Urothelium cell line (cell line): ENCODE results near the gene PTPN13.
"Not testable (repeated sequence)": the region's sequence is repeated elsewhere in the genome, so short reads cannot be mapped to it uniquely, and the experiment has no call there.

Experiments used
- DNase-seq: peaks from one replicate; pipeline ENCODE4 v3.0.0; 2011; ENCODE audit warnings: low spot score, mixed read lengths
- FAIRE-seq: peaks from 2 replicates; lab custom pipeline; 2011; peaks lifted over from hg19 to GRCh38; lab: Jason Lieb, UNC

PTPN13 gene

GRCh38 chr4:86631166-86631565, 37.1 kb downstream of the PTPN13 start:
- DNase-seq, result no peak

GRCh38 chr4:86633854-86634253, 39.7 kb downstream of the PTPN13 start:
- FAIRE-seq (no peak), DNase-seq (no peak)

More at GRCh38 chr4:86631166-86631565, 37.1 kb downstream of the PTPN13 start:
- FAIRE-seq, result no peak

GRCh38 chr4:86640469-86640868, 46.4 kb downstream of the PTPN13 start:
- FAIRE-seq, result no peak
- no peak for DNase-seq

- no peak for FAIRE-seq
- no peak for DNase-seq
Observed at GRCh38 chr4:86641516-86642090, 47.5 kb downstream of the PTPN13 start.

GRCh38 chr4:86644892-86645291, 50.8 kb downstream of the PTPN13 start:
- no peak for DNase-seq
- no peak for FAIRE-seq

GRCh38 chr4:86652332-86652932, 58.3 kb downstream of the PTPN13 start:
- no peak for FAIRE-seq
- no peak for DNase-seq

GRCh38 chr4:86653237-86653865, 59.2 kb downstream of the PTPN13 start:
- DNase-seq (peak; percentile 6), FAIRE-seq (no peak)

GRCh38 chr4:86656781-86657180, 62.7 kb downstream of the PTPN13 start:
- not testable (repeated sequence) for DNase-seq, FAIRE-seq

- DNase-seq, result no peak
- no peak for FAIRE-seq
Observed at GRCh38 chr4:86657382-86657781, 63.3 kb downstream of the PTPN13 start.

GRCh38 chr4:86657910-86658309, 63.8 kb downstream of the PTPN13 start:
- FAIRE-seq (no peak), DNase-seq (no peak)

- no peak for FAIRE-seq
Observed at GRCh38 chr4:86660401-86660800, 66.3 kb downstream of the PTPN13 start.

GRCh38 chr4:86661006-86661405, 66.9 kb downstream of the PTPN13 start:
- DNase-seq, result no peak
- no peak for FAIRE-seq

More at GRCh38 chr4:86660401-86660800, 66.3 kb downstream of the PTPN13 start:
- DNase-seq, result no peak

- DNase-seq, result no peak
- no peak for FAIRE-seq
Observed at GRCh38 chr4:86661418-86661817, 67.3 kb downstream of the PTPN13 start.

GRCh38 chr4:86664959-86665358, 70.8 kb downstream of the PTPN13 start:
- FAIRE-seq (no peak), DNase-seq (peak; percentile 7)

GRCh38 chr4:86670298-86670697, 76.2 kb downstream of the PTPN13 start:
- FAIRE-seq (no peak), DNase-seq (no peak)

- FAIRE-seq (no peak), DNase-seq (no peak)
Observed at GRCh38 chr4:86670756-86671155, 76.6 kb downstream of the PTPN13 start.

- FAIRE-seq (no peak), DNase-seq (no peak)
Observed at GRCh38 chr4:86675548-86675947, 81.4 kb downstream of the PTPN13 start.

- DNase-seq (no peak), FAIRE-seq (no peak)
Observed at GRCh38 chr4:86678796-86679195, 84.7 kb downstream of the PTPN13 start.

- no peak for DNase-seq
- no peak for FAIRE-seq
Observed at GRCh38 chr4:86679441-86679840, 85.3 kb downstream of the PTPN13 start.

GRCh38 chr4:86683167-86683566, 89.1 kb downstream of the PTPN13 start:
- FAIRE-seq (no peak), DNase-seq (no peak)

- no peak for FAIRE-seq
- no peak for DNase-seq
Observed at GRCh38 chr4:86683983-86684382, 89.9 kb downstream of the PTPN13 start.

GRCh38 chr4:86685401-86685800, 91.3 kb downstream of the PTPN13 start:
- no peak for FAIRE-seq
- DNase-seq, result no peak
